ENCODE results near the gene NAV1. TPM values are rescaled to one million over a fixed set of nuclear protein-coding genes. Genes with fewer than 3 reads are reported as not detected.
A peak's percentile ranks its signal among the peaks of the same experiment; 100 is the strongest.

The NAV1 gene
- total RNA-seq, 4 donors from 2014 or later: 17.4 to 36.9 (median 25.5) TPM

DNA sequence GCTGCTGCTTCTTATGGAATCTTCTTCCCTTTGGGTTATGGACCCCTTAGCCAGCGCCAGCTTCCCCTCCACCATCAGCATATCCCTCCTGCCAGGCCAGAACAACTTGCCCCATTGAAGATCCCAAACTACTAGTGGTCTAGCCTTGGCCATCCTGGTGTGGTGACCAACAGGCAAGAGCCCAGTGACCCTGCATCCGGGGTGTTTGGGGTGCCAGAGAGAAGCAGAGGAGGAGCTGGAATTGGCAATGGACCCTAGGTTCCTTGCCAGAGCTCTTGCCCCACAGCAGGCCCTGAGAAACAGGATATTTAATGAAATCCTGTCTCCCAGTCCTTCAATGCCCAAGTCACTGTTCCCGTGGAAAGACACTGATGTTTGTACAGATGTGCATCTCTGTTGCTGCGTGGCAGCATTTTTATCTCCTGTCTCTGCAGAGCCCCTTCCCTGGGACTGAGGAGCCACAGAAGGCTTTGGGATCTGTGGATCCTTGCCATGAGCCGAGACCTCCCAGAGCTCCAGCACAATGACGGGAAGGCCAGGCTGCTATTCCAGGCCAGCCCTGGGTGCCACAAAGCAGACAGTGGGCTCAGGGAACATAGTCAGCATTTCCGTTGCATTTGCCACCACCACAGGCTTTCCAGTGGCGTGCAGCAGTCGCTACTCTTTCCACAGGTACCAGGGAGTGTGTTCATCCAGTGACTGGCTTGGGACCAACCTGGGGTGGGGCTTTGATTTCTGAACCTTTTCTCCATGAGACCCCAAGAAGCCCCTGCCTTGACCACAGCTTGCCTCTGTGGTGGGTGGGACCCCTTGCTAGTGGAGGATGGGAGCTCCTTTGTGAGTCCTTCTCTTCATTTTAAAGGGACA lies 21.6 kb downstream of the NAV1 start:
- TF ChIP-seq POLR2A (IDR thresholded peaks at IDR 0.05) (no peak), EP300 (IDR thresholded peaks at IDR 0.05) (no peak), POLR2AphosphoS5 (IDR thresholded peaks at IDR 0.05) (no peak)
- TF ChIP-seq, protein P1, sequence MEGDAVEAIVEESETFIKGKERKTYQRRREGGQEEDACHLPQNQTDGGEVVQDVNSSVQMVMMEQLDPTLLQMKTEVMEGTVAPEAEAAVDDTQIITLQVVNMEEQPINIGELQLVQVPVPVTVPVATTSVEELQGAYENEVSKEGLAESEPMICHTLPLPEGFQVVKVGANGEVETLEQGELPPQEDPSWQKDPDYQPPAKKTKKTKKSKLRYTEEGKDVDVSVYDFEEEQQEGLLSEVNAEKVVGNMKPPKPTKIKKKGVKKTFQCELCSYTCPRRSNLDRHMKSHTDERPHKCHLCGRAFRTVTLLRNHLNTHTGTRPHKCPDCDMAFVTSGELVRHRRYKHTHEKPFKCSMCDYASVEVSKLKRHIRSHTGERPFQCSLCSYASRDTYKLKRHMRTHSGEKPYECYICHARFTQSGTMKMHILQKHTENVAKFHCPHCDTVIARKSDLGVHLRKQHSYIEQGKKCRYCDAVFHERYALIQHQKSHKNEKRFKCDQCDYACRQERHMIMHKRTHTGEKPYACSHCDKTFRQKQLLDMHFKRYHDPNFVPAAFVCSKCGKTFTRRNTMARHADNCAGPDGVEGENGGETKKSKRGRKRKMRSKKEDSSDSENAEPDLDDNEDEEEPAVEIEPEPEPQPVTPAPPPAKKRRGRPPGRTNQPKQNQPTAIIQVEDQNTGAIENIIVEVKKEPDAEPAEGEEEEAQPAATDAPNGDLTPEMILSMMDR (IDR thresholded peaks at IDR 0.05): no peak
- WGBS: 69% methylated on average over 8 of the region's 9 CpGs
- no peak overlapping the region for H3K27ac ChIP-seq

DNA sequence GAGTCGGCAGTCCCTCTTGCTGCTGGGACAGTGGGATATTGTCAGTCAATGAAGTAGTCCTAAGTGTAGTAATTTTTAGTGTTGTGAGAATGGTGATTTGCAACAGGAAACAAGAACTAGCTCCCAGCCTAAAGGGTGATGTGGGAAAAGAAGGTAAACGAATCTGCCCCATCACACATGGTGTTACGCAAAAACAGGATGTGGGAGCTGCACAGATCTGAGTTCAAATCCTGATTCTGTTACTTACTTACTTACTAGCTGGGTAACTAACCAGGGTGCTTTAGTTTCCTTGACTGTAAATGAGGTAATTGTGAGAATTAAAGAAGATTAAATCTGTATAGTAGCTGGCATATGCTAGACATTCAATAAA lies 22.3 kb downstream of the NAV1 start:
- H3K27ac ChIP-seq: no peak overlapping the region
- TF ChIP-seq POLR2A (IDR thresholded peaks at IDR 0.05): no peak
- TF ChIP-seq EP300 (IDR thresholded peaks at IDR 0.05): no peak
- TF ChIP-seq, protein P1 (IDR thresholded peaks at IDR 0.05): no peak
- no peak for TF ChIP-seq POLR2AphosphoS5 (IDR thresholded peaks at IDR 0.05)
- H3K4me1 ChIP-seq: peaks cover 50% of the 10 kb centered on the region
- DNase-seq (ENCODE audit: low spot score in 2 of 2): no peak
- H3K36me3 ChIP-seq: no peaks in the 10 kb centered on the region
- H3K9me3 ChIP-seq: no peaks in the 10 kb centered on the region
- H3K4me3 ChIP-seq: no peak overlapping the region
- WGBS: 80% methylated on average over 3 of the region's 3 CpGs
- H3K27me3 ChIP-seq: no peaks in the 10 kb centered on the region

More for the DNA sequence above, 21.6 kb downstream of the NAV1 start:
- peaks cover 50% of the 10 kb centered on the region for H3K4me1 ChIP-seq
- no peak overlapping the region for H3K4me3 ChIP-seq
- no peaks in the 10 kb centered on the region for H3K36me3 ChIP-seq
- no peaks in the 10 kb centered on the region for H3K9me3 ChIP-seq
- H3K27me3 ChIP-seq: no peaks in the 10 kb centered on the region
- DNase-seq (ENCODE audit: low spot score in 2 of 2): peak in 1 of 2 donors; percentile 66

DNA sequence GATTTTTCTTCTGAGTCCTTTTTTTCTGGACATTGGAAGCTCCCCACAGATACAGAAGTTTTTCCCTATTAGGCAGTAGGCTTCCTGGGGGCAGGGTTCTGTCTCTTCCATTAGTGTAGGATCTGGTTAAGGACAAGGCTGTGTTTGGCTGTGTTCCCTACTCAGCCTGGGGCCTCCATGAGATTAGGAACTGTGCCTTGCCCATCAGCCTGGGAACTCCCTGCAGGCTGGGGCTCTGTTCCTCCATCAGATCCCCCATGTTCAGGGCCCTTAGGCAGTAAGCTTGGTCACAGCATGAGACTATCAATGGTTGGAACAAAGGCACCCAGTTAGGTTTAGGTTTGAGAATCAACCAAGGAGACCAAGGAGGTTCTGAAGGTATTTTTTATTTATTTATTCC lies 22.7 kb downstream of the NAV1 start:
- TF ChIP-seq, protein P1 (IDR thresholded peaks at IDR 0.05): no peak
- H3K36me3 ChIP-seq: no peaks in the 10 kb centered on the region
- peaks cover 48% of the 10 kb centered on the region for H3K4me1 ChIP-seq
- H3K27ac ChIP-seq: peak overlapping the region; percentile 73
- no peaks in the 10 kb centered on the region for H3K9me3 ChIP-seq
- DNase-seq (ENCODE audit: low spot score in 2 of 2): peak in 1 of 2 donors; percentile 63
- no peak overlapping the region for H3K4me3 ChIP-seq
- no peaks in the 10 kb centered on the region for H3K27me3 ChIP-seq

DNA sequence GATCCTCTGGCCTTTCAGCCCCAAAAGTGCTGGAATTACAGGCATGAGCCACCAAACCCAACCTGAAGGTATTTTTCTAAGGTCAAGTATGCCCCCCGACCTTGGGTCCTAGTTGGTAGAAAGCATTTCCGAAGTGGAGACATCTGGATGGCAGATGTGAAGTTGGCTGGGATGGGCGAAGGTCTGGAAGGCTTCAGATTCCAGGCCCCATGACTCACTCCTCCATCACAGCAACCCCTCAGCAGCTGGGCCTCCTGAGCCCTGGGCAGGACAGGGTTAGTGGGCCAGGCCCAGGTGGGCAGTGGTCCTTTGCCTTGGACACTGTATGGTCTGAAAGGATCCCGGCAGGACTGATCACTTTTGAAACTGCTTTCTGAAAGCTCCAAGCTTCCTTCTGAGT lies 23.3 kb downstream of the NAV1 start:
- DNase-seq (ENCODE audit: low spot score in 2 of 2): peak in 1 of 2 donors; percentile 89
- Histone ChIP-seq H3K36me3 (no peaks in the 10 kb centered on the region), H3K27me3 (no peaks in the 10 kb centered on the region), H3K9me3 (no peaks in the 10 kb centered on the region), H3K4me3 (no peak overlapping the region), H3K27ac (peak overlapping the region; percentile 73), H3K4me1 (peaks cover 42% of the 10 kb centered on the region)
- TF ChIP-seq EP300 (IDR thresholded peaks at IDR 0.05) (no peak), POLR2AphosphoS5 (IDR thresholded peaks at IDR 0.05) (peak in 2 of 3 donors; percentile 24 to 53)
- TF ChIP-seq, protein P1 (IDR thresholded peaks at IDR 0.05): no peak
- WGBS: 72% methylated on average over 3 of the region's 4 CpGs

DNA sequence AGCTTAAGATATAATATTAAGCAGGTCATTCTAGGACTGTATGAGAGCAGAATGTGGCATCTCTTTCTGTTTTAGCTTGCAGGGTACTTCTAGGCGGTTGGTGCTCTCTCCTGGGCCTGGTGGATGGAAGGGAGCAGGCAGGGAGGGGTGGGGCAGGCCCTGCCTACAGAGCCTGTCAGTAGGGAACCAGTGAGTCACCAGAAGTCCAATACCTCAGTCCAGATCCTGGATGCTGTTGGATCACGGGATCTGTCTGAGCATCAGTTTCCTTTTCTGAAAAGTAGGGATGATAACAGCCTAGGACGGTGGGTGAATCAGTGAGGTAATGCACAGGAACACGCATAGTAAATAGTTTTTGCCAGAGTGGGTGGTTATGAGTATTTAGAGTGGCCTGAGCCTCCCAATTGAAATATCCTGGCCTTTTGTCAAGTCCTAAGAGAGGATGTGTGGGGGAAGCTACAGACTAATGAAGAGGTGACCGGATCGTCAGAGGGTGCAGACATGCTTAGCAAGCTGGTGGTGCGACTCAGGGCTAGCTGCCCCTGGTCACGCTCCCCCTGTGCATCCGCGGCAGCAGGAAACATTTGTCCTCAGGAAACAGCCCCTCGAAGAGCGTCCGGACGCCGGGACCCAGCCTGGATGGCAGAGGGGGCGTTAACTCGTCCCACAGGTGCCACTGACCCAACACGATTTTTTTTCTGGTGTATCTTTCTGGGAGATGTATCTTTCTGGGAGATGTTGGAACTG lies 23.9 kb downstream of the NAV1 start:
- no peak for TF ChIP-seq POLR2A (IDR thresholded peaks at IDR 0.05)
- no peak for TF ChIP-seq POLR2AphosphoS5 (IDR thresholded peaks at IDR 0.05)
- TF ChIP-seq EP300 (IDR thresholded peaks at IDR 0.05): no peak
- TF ChIP-seq, protein P1 (IDR thresholded peaks at IDR 0.05): no peak
- H3K4me3 ChIP-seq: no peak overlapping the region
- DNase-seq (ENCODE audit: low spot score in 2 of 2): peak in 1 of 2 donors; percentile 77

More for the DNA sequence above, 23.9 kb downstream of the NAV1 start:
- H3K4me1 ChIP-seq: peaks cover 36% of the 10 kb centered on the region
- H3K27me3 ChIP-seq: no peaks in the 10 kb centered on the region
- no peaks in the 10 kb centered on the region for H3K36me3 ChIP-seq
- H3K27ac ChIP-seq: peak overlapping the region; percentile 73
- 80% methylated on average over 18 of the region's 18 CpGs for WGBS
- H3K9me3 ChIP-seq: no peaks in the 10 kb centered on the region

Measured in suprapubic skin (tissue), 4 donors.